GM21526 (cell line): ENCODE results near the gene GAS2L1.

Experiments
- ATAC-seq: cut with Tn5 transposase; IDR thresholded peaks from one replicate; pipeline ENCODE4 v1.9.1; 2021; ENCODE audit warnings: moderate library complexity; ENCODE audit not compliant: unreplicated experiment, low FRiP score

GAS2L1 gene

GRCh38 chr22:29306175-29306834 is at the start of gene GAS2L1:
GAS2L1 (plus strand) TSS chr22:29306650; CDS start chr22:29308106, 1,456 bp downstream.
- no peak for ATAC-seq

GRCh38 chr22:29257751-29258181 is 48.7 kb upstream of the GAS2L1 start:
- no peak for ATAC-seq

- ATAC-seq, result no peak
These were observed 47.8 kb upstream of the GAS2L1 start for GRCh38 chr22:29258407-29259252.

- ATAC-seq, result no peak
These were observed 47.1 kb upstream of the GAS2L1 start for GRCh38 chr22:29259253-29259899.

- no peak for ATAC-seq
These were observed 46.4 kb upstream of the GAS2L1 start for GRCh38 chr22:29260031-29260560.

GRCh38 chr22:29260601-29261315 is 45.7 kb upstream of the GAS2L1 start:
- no peak for ATAC-seq

GRCh38 chr22:29263791-29264276 is 42.6 kb upstream of the GAS2L1 start:
- ATAC-seq, result no peak

GRCh38 chr22:29265305-29265704 is 41.1 kb upstream of the GAS2L1 start:
- ATAC-seq, result no peak

GRCh38 chr22:29265929-29266328 is 40.5 kb upstream of the GAS2L1 start:
- no peak for ATAC-seq

- no peak for ATAC-seq
These were observed 39.6 kb upstream of the GAS2L1 start for GRCh38 chr22:29266564-29267461.

GRCh38 chr22:29267462-29267857 is 39.0 kb upstream of the GAS2L1 start:
- ATAC-seq, result no peak

GRCh38 chr22:29267858-29268510 is 38.5 kb upstream of the GAS2L1 start, which contains the start of the genes EWSR1 and RHBDD3:
EWSR1 (plus strand) TSS chr22:29268268; CDS start chr22:29268337, 69 bp downstream.
RHBDD3 (minus strand) TSS chr22:29267981; CDS start chr22:29265626, 2,355 bp downstream.
- ATAC-seq, result peak; percentile 64

- ATAC-seq, result peak; percentile 4
These were observed 37.8 kb upstream of the GAS2L1 start for GRCh38 chr22:29268511-29269229.

- ATAC-seq, result no peak
These were observed 37.2 kb upstream of the GAS2L1 start for GRCh38 chr22:29269230-29269604.

GRCh38 chr22:29269731-29270474 is 36.5 kb upstream of the GAS2L1 start:
- ATAC-seq, result no peak

GRCh38 chr22:29270475-29271271 is 35.8 kb upstream of the GAS2L1 start:
- no peak for ATAC-seq
